Uterine smooth muscle cell (primary cell): Measurements from ENCODE around the gene PPP2R5B. TPM values are rescaled to one million over a fixed set of nuclear protein-coding genes. Genes with fewer than 3 reads are reported as not detected.

Experiments used
- total RNA-seq: library from RNA; depleted of rRNA; stranded (reverse); fragments of >200 nt; gene quantifications from 2 replicates; pipeline ENCODE4 v1.2.3, GENCODE V29; 2014

Gene PPP2R5B
- total RNA-seq, result 7.6 and 12.4 TPM in 2 replicates

GRCh38 chr11:64923944-64924909 lies at the start of gene PPP2R5B:
Gene PPP2R5B (plus strand): TSS chr11:64924689. CDS start chr11:64925735, 1,046 bp downstream.

DNA sequence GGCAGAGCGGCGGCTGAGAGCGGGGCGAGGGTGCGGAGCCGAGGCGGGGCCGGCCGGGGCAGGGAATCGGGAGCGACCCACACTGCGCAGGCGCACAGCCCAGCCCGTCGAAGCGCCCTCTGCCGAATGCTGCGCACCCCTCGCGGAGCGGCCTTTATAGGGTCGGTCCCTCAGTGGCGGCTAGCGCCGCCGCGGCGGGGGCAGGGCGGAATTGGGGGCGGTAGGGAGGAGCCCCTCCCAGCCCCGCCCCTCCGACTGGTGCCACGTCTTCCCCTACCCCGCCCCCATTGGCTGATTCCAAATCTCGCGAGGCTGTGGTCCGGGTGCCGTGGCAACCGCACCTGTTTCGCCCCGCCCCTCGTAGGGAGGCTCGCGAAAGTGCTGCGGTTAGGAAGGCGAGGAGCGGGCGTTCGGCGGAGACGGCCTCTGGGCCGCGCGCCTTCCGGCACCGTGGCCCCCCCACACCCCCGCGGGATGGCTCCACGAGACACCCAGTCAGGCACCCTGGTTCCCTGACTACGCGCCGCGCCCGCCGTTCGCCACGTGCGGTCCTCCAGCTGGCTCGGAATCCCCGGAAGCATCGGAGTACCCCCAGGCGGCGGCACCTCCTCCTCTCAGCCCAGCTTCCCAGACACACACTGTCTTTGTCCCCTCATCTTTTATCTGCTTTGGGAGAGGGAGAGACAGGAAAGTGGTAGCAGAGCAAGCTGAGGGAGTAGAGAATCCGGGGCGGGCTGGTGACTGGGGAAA lies 45.8 kb upstream of the PPP2R5B start, which contains the start of gene EHD1:
TSS of gene EHD1 (minus strand) at position 128 of the 750 bp plus-strand sequence. CDS start 157 bp downstream, outside the sequence.

DNA sequence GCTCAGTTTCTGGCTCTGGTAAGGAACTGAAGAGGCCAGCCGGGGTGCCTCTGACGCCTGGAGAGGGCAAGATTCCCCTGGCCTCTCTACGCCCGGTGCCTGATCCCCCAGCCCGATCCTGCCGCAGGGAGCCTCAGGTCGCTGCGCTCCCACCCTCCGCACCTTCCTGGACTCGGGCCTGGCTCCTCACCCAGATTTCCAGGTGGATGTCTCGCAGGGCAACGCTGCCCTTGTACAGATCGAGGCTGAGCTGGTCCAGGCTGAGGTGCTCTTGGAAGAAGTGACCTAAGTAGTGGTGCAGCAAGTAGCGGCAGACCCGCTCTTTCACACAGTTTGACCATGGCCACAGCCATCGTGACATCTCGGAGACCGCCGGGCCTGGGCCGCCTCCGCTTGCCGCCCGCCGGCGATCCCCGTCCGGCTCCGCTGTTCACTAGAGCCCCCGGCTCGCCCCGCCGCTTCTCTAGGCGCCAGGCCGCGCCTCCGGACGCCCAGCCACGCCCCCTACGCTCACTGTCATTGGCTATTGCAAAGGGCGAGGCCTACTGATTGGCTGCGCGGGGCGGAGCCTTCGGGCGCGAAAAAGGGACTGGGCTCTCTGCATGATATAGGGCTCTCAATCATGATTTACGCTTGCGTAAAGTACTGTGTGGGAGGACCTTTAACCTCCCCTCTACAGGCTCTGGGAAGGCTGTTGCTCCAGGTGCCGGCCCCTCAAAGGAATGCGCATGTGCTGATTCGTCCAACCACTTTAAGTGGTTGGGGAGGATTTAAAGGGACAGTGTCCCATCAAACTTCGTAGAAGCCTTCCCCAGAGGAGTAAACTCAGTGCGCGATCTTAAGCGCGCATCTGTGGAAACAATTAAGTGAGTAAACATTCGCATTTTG lies 7.5 kb upstream of the PPP2R5B start, which contains the start of gene ATG2A:
TSS of gene ATG2A (minus strand) at position 435 of the 888 bp plus-strand sequence. CDS start at position 361, 74 bp downstream.

DNA sequence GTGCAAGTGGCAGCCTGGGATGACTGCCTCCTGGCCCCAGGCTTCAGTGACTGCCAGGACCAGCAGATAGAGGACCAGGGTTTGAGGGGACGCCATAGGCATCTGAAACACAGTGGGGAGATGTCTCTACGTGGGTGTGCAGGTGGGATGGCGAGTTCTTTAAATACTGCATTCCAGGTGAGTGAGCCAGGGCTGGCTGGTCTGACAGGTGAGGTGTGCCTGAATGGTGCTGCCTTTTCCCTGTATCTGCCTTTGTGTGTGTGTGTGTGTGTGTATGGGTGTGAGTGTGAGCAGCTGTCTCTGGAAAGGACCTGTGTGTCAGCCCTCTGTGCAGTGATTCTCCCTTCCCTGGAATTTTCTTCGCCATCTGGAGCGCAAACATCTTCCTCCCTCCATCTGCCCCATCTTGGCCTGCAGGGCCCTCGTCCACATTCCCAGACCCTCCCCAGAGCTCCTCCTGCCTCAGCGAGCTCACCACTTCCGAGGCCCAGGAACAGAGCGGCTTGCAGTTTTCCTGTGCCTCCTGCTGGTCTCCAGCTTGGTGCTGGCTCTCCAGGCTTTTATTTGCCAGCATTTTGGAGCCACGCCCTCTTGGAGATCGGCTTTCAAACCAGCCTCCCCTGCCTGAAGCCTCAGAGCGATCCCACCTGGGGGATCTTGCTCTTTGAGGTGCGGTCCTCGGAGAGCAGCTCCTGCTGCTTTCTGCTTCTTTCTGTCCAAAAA lies 11.0 kb downstream of the PPP2R5B start, which contains the start of gene GPHA2:
TSS of gene GPHA2 (minus strand) at position 535 of the 723 bp plus-strand sequence. CDS start at position 102, 433 bp downstream.

DNA sequence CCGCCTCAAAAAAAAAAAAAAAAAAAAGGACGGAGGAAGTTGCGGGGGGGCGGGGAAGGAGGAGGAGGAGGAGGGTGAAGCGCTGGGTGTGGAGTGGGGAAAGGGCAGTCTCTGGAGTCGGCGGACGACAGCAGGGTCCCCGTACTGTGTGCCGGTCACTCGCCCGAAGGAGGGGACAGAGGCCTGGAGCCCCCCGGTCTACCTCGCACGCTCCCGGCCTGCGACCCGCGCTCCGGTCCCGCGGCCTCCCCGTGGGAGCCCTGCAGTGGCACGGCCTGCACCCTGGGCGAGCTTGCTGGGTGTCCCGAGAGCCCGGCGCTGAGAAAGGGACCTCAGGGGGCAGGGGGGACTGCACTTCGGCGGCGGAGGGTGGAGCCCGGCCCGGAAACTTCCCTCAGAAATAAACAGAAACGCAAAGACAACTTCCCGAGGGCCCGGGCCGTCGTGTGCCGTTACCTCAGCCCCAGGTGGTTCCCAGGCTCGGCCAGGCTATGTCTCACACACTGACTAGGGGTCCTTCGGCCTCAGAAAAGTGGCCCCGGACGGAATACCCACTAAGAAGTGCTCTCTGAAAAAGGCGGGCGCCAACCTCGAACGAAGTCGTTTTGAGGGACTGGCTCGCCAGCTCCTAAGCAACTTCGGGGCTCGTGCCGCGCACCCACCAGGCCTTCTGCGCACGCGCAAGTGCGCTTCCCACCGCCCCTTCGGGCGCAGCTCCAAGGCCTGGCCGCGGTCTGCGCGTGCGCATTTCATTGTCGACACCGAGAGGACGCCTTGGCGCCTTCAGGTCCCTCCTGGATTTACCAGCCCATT lies 47.1 kb downstream of the PPP2R5B start, which contains the start of gene MAJIN:
TSS of gene MAJIN (minus strand) at position 688 of the 813 bp plus-strand sequence. CDS start 12,703 bp downstream, outside the sequence.

Other genes with a start within 250 kb of the PPP2R5B start
- 0.55 and 1.5 TPM in 2 replicates for gene NRXN2, start 201.5 kb upstream of the PPP2R5B start, total RNA-seq
- 0.33 and 1.2 TPM in 2 replicates for gene RASGRP2, start 180.5 kb upstream of the PPP2R5B start, total RNA-seq
- gene PYGM, start 164.7 kb upstream of the PPP2R5B start, total RNA-seq, result 0.33 and 0.87 TPM in 2 replicates
- 86.7 and 110 TPM in 2 replicates for gene SF1, start 146.1 kb upstream of the PPP2R5B start, total RNA-seq
- gene MAP4K2, start 121.5 kb upstream of the PPP2R5B start, total RNA-seq, result 10.5 and 14.4 TPM in 2 replicates
- 16.6 and 17.4 TPM in 2 replicates for gene MEN1, start 114.1 kb upstream of the PPP2R5B start, total RNA-seq
- gene CDC42BPG, start 80.0 kb upstream of the PPP2R5B start, total RNA-seq, result 0.11 and 0.12 TPM in 2 replicates
- gene EHD1, start 46.1 kb upstream of the PPP2R5B start, total RNA-seq, result 61.5 and 111 TPM in 2 replicates
- 15.4 and 17.5 TPM in 2 replicates for gene ATG2A, start 7.5 kb upstream of the PPP2R5B start, total RNA-seq
- not detected in 2 replicates for gene GPHA2, start 11.2 kb downstream of the PPP2R5B start, total RNA-seq
- not detected in 2 replicates for gene MAJIN, start 47.4 kb downstream of the PPP2R5B start, total RNA-seq
- 0.50 and 0.77 TPM in 2 replicates for gene BATF2, start 72.3 kb downstream of the PPP2R5B start, total RNA-seq
- gene ARL2, start 89.5 kb downstream of the PPP2R5B start, total RNA-seq, result 74.7 and 104 TPM in 2 replicates
- gene SNX15, start 102.8 kb downstream of the PPP2R5B start, total RNA-seq, result 7.4 and 10.4 TPM in 2 replicates
- gene SAC3D1, start 116.5 kb downstream of the PPP2R5B start, total RNA-seq, result 8.4 and 20.3 TPM in 2 replicates
- 24.7 and 31.5 TPM in 2 replicates for gene NAALADL1, start 133.9 kb downstream of the PPP2R5B start, total RNA-seq
- gene CDCA5, start 159.4 kb downstream of the PPP2R5B start, total RNA-seq, result 7.1 and 18.6 TPM in 2 replicates
- 34.0 and 36.2 TPM in 2 replicates for gene ZFPL1, start 159.5 kb downstream of the PPP2R5B start, total RNA-seq
- gene VPS51, start 171.5 kb downstream of the PPP2R5B start, total RNA-seq, result 153 and 194 TPM in 2 replicates
- 13.1 and 49.4 TPM in 2 replicates for gene TM7SF2, start 187.2 kb downstream of the PPP2R5B start, total RNA-seq
- gene ZNHIT2, start 193.0 kb downstream of the PPP2R5B start, total RNA-seq, result 11.4 and 12.0 TPM in 2 replicates
- 229 and 277 TPM in 2 replicates for gene FAU, start 197.4 kb downstream of the PPP2R5B start, total RNA-seq
- 43.4 and 52.5 TPM in 2 replicates for gene MRPL49, start 197.6 kb downstream of the PPP2R5B start, total RNA-seq
- 19.4 and 47.6 TPM in 2 replicates for gene SYVN1, start 209.8 kb downstream of the PPP2R5B start, total RNA-seq
- not detected in 2 replicates for gene SPDYC, start 245.5 kb downstream of the PPP2R5B start, total RNA-seq